ENCODE data around the gene LRIG1. TPM values are rescaled to one million over a fixed set of nuclear protein-coding genes. Genes with fewer than 3 reads are reported as not detected.

Gene LRIG1
- total and polyA plus RNA-seq, 7 experiments from 2014 or later = 14.5 to 46.3 (median 34.4) TPM

DNA sequence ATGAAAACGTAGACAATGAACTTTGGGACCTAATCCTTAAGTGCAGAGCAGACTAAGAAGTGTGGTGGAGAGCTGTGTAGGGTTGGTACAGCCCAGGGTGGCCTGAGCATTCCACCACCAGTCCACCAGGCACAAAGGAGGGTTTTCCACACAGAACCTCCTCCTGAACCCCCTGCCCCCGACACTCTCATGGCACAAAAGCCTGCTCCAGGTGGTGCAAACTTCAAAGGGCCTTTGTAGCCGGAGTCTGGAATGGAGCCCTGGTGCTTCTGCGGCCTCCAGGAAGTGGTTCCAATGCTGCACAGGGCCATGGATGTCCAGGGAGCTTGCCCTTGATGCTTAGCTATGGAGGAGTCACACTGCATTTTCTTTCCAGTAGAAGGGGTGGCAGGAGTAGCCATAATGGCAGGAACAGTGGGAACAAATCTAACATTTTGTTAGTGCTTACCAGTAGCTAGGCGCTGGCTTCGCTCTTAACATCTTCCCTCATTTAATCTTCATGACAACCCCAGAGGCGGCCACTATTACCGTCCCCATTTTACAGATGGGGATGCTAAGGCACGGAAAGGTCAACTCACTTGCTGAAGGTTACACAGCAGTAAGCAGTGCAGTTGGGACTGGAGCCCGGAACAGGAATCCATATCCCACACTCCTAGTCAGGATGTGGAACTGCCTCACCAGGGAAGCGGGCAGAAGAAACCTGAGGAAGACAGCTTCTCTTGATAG lies 68.6 kb downstream of the LRIG1 start:
- Histone ChIP-seq H3K4me3 (ENCODE audit: low read length) (no peak overlapping the region), H3K9me3 (ENCODE audit: control insufficient read depth in 2 of 3, low read length in 3 of 3) (no peaks in the 10 kb centered on the region), H3K4me1 (ENCODE audit: control insufficient read depth in 2 of 2, insufficient read depth in 2 of 2, low read length in 2 of 2) (peaks cover 0 to 4% of the 10 kb centered on the region in 2 donors), H3K27me3 (ENCODE audit: control insufficient read depth in 2 of 2, insufficient read depth in 2 of 2, low read length in 2 of 2) (no peaks in the 10 kb centered on the region), H3K27ac (ENCODE audit: low read depth, low read length) (no peak overlapping the region), H3K36me3 (ENCODE audit: control insufficient read depth in 2 of 3, insufficient read depth in 3 of 3, low read length in 3 of 3) (no peaks in the 10 kb centered on the region)
- DNase-seq (no peak), ATAC-seq (no peak)
- intact Hi-C loops (cut with micrococcal nuclease) = no loop called here
- no peaks in the 10 kb centered on the region for H3K27me3 Mint-ChIP-seq
- ChIA-PET CTCF (no interaction called here), POLR2A (no interaction called here)
- H3K36me3 Mint-ChIP-seq = peaks cover 0 to 25% (median 16%) of the 10 kb centered on the region in 5 donors
- no peaks in the 10 kb centered on the region for H3K9me3 Mint-ChIP-seq
- peaks cover 20 to 47% (median 36%) of the 10 kb centered on the region in 7 donors for H3K4me1 Mint-ChIP-seq
- H3K27ac Mint-ChIP-seq = no peak overlapping the region
- no peak overlapping the region for H3K4me3 Mint-ChIP-seq

DNA sequence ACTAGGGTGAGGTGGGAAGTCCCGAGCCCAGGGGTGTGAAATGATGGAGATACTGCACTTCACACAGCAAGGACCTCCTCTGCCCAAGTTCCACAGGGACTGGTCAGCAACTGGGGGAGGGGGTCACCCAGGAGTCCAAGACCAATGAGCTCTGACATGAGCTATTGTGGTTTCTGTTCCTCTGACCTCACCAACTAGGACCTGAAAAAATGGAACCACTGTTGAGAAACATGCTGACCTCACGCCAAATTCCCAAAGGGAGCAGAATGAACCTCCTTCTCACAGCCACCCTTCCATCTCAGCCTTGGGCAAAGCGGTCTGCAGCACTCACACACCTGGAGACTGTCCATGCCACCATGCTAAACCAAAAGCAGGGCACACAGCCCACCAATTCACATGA lies 69.3 kb downstream of the LRIG1 start:
- H3K9me3 Mint-ChIP-seq = peaks cover 0 to 3% (median 0%) of the 10 kb centered on the region in 11 donors
- H3K27ac Mint-ChIP-seq = no peak overlapping the region
- H3K4me1 Mint-ChIP-seq = peaks cover 17 to 47% (median 33%) of the 10 kb centered on the region in 7 donors
- no peak for DNase-seq
- H3K9me3 ChIP-seq (ENCODE audit: control insufficient read depth in 2 of 3, low read length in 3 of 3) = no peaks in the 10 kb centered on the region
- peaks cover 0 to 4% of the 10 kb centered on the region in 2 donors for H3K4me1 ChIP-seq (ENCODE audit: control insufficient read depth in 2 of 2, insufficient read depth in 2 of 2, low read length in 2 of 2)
- ChIA-PET CTCF (no interaction called here), POLR2A (no interaction called here)
- intact Hi-C loops (cut with micrococcal nuclease) = no loop called here
- no peaks in the 10 kb centered on the region for H3K27me3 Mint-ChIP-seq
- no peak overlapping the region for H3K4me3 ChIP-seq (ENCODE audit: low read length)
- no peak overlapping the region for H3K4me3 Mint-ChIP-seq
- H3K36me3 Mint-ChIP-seq = peaks cover 0 to 21% (median 16%) of the 10 kb centered on the region in 5 donors
- H3K36me3 ChIP-seq (ENCODE audit: control insufficient read depth in 2 of 3, insufficient read depth in 3 of 3, low read length in 3 of 3) = no peaks in the 10 kb centered on the region
- ATAC-seq = no peak
- no peaks in the 10 kb centered on the region for H3K27me3 ChIP-seq (ENCODE audit: control insufficient read depth in 2 of 2, insufficient read depth in 2 of 2, low read length in 2 of 2)
- no peak overlapping the region for H3K27ac ChIP-seq (ENCODE audit: low read depth, low read length)

GRCh38 chr3:66430876-66431275 lies 69.9 kb downstream of the LRIG1 start:
- CTCF ChIA-PET = no interaction called here
- Mint-ChIP-seq H3K27ac (no peak overlapping the region), H3K36me3 (peaks cover 0 to 21% (median 17%) of the 10 kb centered on the region in 5 donors), H3K9me3 (peaks cover 0 to 3% (median 0%) of the 10 kb centered on the region in 11 donors), H3K27me3 (no peaks in the 10 kb centered on the region), H3K4me3 (no peak overlapping the region), H3K4me1 (peaks cover 15 to 47% (median 29%) of the 10 kb centered on the region in 7 donors)
- no peak for ATAC-seq
- no peak for DNase-seq
- Histone ChIP-seq H3K4me1 (ENCODE audit: control insufficient read depth in 2 of 2, insufficient read depth in 2 of 2, low read length in 2 of 2) (peaks cover 0 to 4% of the 10 kb centered on the region in 2 donors), H3K27me3 (ENCODE audit: control insufficient read depth in 2 of 2, insufficient read depth in 2 of 2, low read length in 2 of 2) (no peaks in the 10 kb centered on the region), H3K36me3 (ENCODE audit: control insufficient read depth in 2 of 3, insufficient read depth in 3 of 3, low read length in 3 of 3) (no peaks in the 10 kb centered on the region), H3K4me3 (ENCODE audit: low read length) (no peak overlapping the region), H3K9me3 (ENCODE audit: control insufficient read depth in 2 of 3, low read length in 3 of 3) (no peaks in the 10 kb centered on the region), H3K27ac (ENCODE audit: low read depth, low read length) (no peak overlapping the region)
- POLR2A ChIA-PET = no interaction called here
- intact Hi-C loops (cut with micrococcal nuclease) = no loop called here

DNA sequence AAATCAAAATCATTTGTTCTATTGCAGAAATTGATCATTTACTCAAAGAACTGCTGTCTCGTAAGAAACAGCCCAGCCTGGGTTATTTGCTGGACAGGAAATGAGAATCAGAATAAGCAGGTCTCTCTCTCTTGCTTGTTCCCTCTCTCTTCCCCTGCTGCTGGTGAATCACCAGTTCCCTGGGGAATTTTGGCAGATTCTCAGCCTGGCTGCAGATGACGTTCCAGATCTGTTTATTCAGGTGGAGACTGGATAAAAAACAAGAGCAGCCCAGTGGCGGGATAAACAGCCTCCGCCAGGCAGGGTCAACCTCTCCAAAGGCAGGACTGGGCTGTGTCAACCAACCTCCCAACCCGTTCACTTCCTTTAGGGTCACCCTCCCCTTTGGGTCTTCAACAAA lies 72.1 kb downstream of the LRIG1 start:
- intact Hi-C loops (cut with micrococcal nuclease) = no loop called here
- no peak for ATAC-seq
- H3K36me3 ChIP-seq (ENCODE audit: control insufficient read depth in 2 of 3, insufficient read depth in 3 of 3, low read length in 3 of 3) = no peaks in the 10 kb centered on the region
- Mint-ChIP-seq H3K27ac (no peak overlapping the region), H3K36me3 (peaks cover 2 to 29% (median 21%) of the 10 kb centered on the region in 5 donors), H3K4me3 (no peak overlapping the region), H3K27me3 (no peaks in the 10 kb centered on the region), H3K9me3 (peaks cover 0 to 5% (median 0%) of the 10 kb centered on the region in 11 donors), H3K4me1 (peaks cover 13 to 41% (median 24%) of the 10 kb centered on the region in 7 donors)
- no peak overlapping the region for H3K4me3 ChIP-seq (ENCODE audit: low read length)
- no peak overlapping the region for H3K27ac ChIP-seq (ENCODE audit: low read depth, low read length)
- peaks cover 0 to 3% of the 10 kb centered on the region in 2 donors for H3K4me1 ChIP-seq (ENCODE audit: control insufficient read depth in 2 of 2, insufficient read depth in 2 of 2, low read length in 2 of 2)
- no peaks in the 10 kb centered on the region for H3K9me3 ChIP-seq (ENCODE audit: control insufficient read depth in 2 of 3, low read length in 3 of 3)
- H3K27me3 ChIP-seq (ENCODE audit: control insufficient read depth in 2 of 2, insufficient read depth in 2 of 2, low read length in 2 of 2) = no peaks in the 10 kb centered on the region
- ChIA-PET CTCF (no interaction called here), POLR2A (no interaction called here)
- no peak for DNase-seq

DNA sequence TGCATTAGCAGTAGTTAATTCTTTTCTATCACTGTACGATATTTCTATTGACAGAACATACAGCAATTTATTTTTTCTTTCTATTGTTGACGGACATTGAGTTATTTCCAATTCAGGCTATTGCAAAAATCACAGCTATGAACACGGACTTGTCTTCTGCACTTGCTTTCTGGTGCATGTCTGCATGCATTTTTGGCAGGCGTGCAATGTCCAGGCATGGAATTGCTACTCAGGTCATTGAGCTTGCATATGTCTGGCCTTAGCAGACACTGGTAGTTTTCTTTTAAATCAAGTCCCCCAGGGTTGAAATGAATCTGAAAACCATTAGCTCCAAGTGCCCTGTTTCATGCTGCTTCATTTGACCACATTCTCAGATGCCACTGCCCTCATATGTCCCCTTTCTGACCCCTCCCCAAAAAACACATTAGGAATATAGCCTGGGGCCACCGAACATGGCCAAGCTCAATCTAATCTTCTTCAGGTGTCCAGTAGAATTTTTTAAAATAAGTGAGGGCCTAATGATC lies 72.8 kb downstream of the LRIG1 start:
- ChIA-PET POLR2A (no interaction called here), CTCF (no interaction called here)
- Mint-ChIP-seq H3K4me3 (no peak overlapping the region), H3K27me3 (no peaks in the 10 kb centered on the region), H3K9me3 (peaks cover 0 to 8% (median 3%) of the 10 kb centered on the region in 11 donors), H3K36me3 (peaks cover 6 to 31% (median 25%) of the 10 kb centered on the region in 5 donors), H3K4me1 (peaks cover 6 to 34% (median 17%) of the 10 kb centered on the region in 7 donors), H3K27ac (no peak overlapping the region)
- no peak for DNase-seq
- no peak for ATAC-seq
- Histone ChIP-seq H3K36me3 (ENCODE audit: control insufficient read depth in 2 of 3, insufficient read depth in 3 of 3, low read length in 3 of 3) (no peaks in the 10 kb centered on the region), H3K9me3 (ENCODE audit: control insufficient read depth in 2 of 3, low read length in 3 of 3) (no peaks in the 10 kb centered on the region), H3K4me1 (ENCODE audit: control insufficient read depth in 2 of 2, insufficient read depth in 2 of 2, low read length in 2 of 2) (no peaks in the 10 kb centered on the region), H3K27ac (ENCODE audit: low read depth, low read length) (no peak overlapping the region), H3K27me3 (ENCODE audit: control insufficient read depth in 2 of 2, insufficient read depth in 2 of 2, low read length in 2 of 2) (no peaks in the 10 kb centered on the region), H3K4me3 (ENCODE audit: low read length) (no peak overlapping the region)
- intact Hi-C loops (cut with micrococcal nuclease) = no loop called here

- intact Hi-C loops (cut with micrococcal nuclease) = no loop called here
- no peak overlapping the region for H3K4me3 Mint-ChIP-seq
- ATAC-seq (no peak), DNase-seq (no peak)
- H3K36me3 ChIP-seq (ENCODE audit: control insufficient read depth in 2 of 3, insufficient read depth in 3 of 3, low read length in 3 of 3) = no peaks in the 10 kb centered on the region
- H3K27me3 ChIP-seq (ENCODE audit: control insufficient read depth in 2 of 2, insufficient read depth in 2 of 2, low read length in 2 of 2) = no peaks in the 10 kb centered on the region
- peaks cover 5 to 34% (median 17%) of the 10 kb centered on the region in 7 donors for H3K4me1 Mint-ChIP-seq
- H3K27ac Mint-ChIP-seq = peak overlapping the region in 1 of 9 donors; percentile 36
- no peak overlapping the region for H3K4me3 ChIP-seq (ENCODE audit: low read length)
- no peaks in the 10 kb centered on the region for H3K9me3 ChIP-seq (ENCODE audit: control insufficient read depth in 2 of 3, low read length in 3 of 3)
- no peaks in the 10 kb centered on the region for H3K27me3 Mint-ChIP-seq
- peaks cover 0 to 12% (median 6%) of the 10 kb centered on the region in 11 donors for H3K9me3 Mint-ChIP-seq
- no peak overlapping the region for H3K27ac ChIP-seq (ENCODE audit: low read depth, low read length)
- CTCF ChIA-PET = no interaction called here
- no peaks in the 10 kb centered on the region for H3K4me1 ChIP-seq (ENCODE audit: control insufficient read depth in 2 of 2, insufficient read depth in 2 of 2, low read length in 2 of 2)
- H3K36me3 Mint-ChIP-seq = peaks cover 6 to 37% (median 30%) of the 10 kb centered on the region in 5 donors
- POLR2A ChIA-PET = no interaction called here
These were observed 73.5 kb downstream of the LRIG1 start for GRCh38 chr3:66427352-66427751.

GRCh38 chr3:66426135-66426534 lies 74.7 kb downstream of the LRIG1 start:
- ChIA-PET CTCF (interaction anchor here (0.8 kb wide), 1 partner anchor 17 kb away, joined by 3 read pairs; no protein-coding TSS in a partner anchor), POLR2A (no interaction called here)
- ATAC-seq = no peak
- no peak overlapping the region for H3K4me3 ChIP-seq (ENCODE audit: low read length)
- intact Hi-C loops (cut with micrococcal nuclease) = no loop called here
- Mint-ChIP-seq H3K27me3 (no peaks in the 10 kb centered on the region), H3K4me1 (peaks cover 5 to 31% (median 15%) of the 10 kb centered on the region in 7 donors), H3K4me3 (no peak overlapping the region), H3K36me3 (peaks cover 15 to 47% (median 35%) of the 10 kb centered on the region in 5 donors), H3K9me3 (peaks cover 0 to 22% (median 15%) of the 10 kb centered on the region in 11 donors), H3K27ac (peak overlapping the region in 1 of 9 donors; percentile 10)
- peaks cover 0 to 8% (median 0%) of the 10 kb centered on the region in 3 experiments for H3K9me3 ChIP-seq (ENCODE audit: control insufficient read depth in 2 of 3, low read length in 3 of 3)
- no peak overlapping the region for H3K27ac ChIP-seq (ENCODE audit: low read depth, low read length)
- DNase-seq = no peak
- no peaks in the 10 kb centered on the region for H3K4me1 ChIP-seq (ENCODE audit: control insufficient read depth in 2 of 2, insufficient read depth in 2 of 2, low read length in 2 of 2)
- no peaks in the 10 kb centered on the region for H3K27me3 ChIP-seq (ENCODE audit: control insufficient read depth in 2 of 2, insufficient read depth in 2 of 2, low read length in 2 of 2)
- H3K36me3 ChIP-seq (ENCODE audit: control insufficient read depth in 2 of 3, insufficient read depth in 3 of 3, low read length in 3 of 3) = no peaks in the 10 kb centered on the region
